Measurements from ENCODE around the gene TRIM63. TPM values are rescaled to one million over a fixed set of nuclear protein-coding genes. Genes with fewer than 3 reads are reported as not detected.

Gene TRIM63
- total and polyA plus RNA-seq, 2 donors (not counting 1 experiment from before 2014, with no cell fraction given) = not detected

DNA sequence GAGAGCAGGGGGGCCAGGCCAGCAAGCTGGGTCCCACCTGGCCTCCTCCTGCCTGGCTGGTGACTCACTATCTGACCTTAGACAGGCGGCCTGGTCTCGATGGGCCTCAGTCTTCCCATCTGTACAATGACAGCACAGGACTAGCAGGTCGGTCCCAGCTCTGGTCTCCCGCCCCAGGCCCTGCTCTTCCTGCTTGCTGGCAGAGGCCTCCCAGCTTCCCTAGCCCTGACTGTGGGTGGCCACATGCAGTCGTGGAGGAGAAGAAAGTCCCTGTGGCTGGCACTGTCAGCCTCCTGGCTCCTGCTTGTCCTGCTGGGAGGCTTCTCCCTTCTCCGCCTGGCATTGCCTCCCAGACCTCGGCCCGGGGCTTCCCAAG lies 45.0 kb downstream of the TRIM63 start:
- Histone ChIP-seq H2AFZ (ENCODE audit: low read length) (no peak overlapping the region), H3K36me3 (ENCODE audit: control insufficient read depth, insufficient read depth, low read length) (no peaks in the 10 kb centered on the region), H3K79me2 (ENCODE audit: control insufficient read depth, insufficient read depth, low read length) (no peaks in the 10 kb centered on the region), H3K4me2 (ENCODE audit: extremely low read depth, insufficient read depth, low read length) (no peak overlapping the region), H4K20me1 (ENCODE audit: control insufficient read depth, extremely low read depth, insufficient read depth, low read length) (no peaks in the 10 kb centered on the region), H3K27ac (ENCODE audit: insufficient read depth, low read length) (no peak overlapping the region), H3K9ac (ENCODE audit: insufficient read depth, low read length) (no peak overlapping the region), H3K27me3 (ENCODE audit: control insufficient read depth, insufficient read depth, low read length) (no peaks in the 10 kb centered on the region), H3K4me3 (replicated peaks in 1 of 4; ENCODE audit: control extremely low read depth in 1 of 4, insufficient read depth in 1 of 4, low read depth in 3 of 4, low read length in 4 of 4) (no peak overlapping the region), H3K9me3 (ENCODE audit: control insufficient read depth, insufficient read depth, low read depth, low read length) (no peaks in the 10 kb centered on the region), H3K4me1 (ENCODE audit: control insufficient read depth, extremely low read depth, insufficient read depth, low read length) (peaks cover 12% of the 10 kb centered on the region)
- TF ChIP-seq, protein P1, sequence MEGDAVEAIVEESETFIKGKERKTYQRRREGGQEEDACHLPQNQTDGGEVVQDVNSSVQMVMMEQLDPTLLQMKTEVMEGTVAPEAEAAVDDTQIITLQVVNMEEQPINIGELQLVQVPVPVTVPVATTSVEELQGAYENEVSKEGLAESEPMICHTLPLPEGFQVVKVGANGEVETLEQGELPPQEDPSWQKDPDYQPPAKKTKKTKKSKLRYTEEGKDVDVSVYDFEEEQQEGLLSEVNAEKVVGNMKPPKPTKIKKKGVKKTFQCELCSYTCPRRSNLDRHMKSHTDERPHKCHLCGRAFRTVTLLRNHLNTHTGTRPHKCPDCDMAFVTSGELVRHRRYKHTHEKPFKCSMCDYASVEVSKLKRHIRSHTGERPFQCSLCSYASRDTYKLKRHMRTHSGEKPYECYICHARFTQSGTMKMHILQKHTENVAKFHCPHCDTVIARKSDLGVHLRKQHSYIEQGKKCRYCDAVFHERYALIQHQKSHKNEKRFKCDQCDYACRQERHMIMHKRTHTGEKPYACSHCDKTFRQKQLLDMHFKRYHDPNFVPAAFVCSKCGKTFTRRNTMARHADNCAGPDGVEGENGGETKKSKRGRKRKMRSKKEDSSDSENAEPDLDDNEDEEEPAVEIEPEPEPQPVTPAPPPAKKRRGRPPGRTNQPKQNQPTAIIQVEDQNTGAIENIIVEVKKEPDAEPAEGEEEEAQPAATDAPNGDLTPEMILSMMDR (conservative IDR thresholded peaks at IDR 0.05 in 1 of 2, IDR thresholded peaks at IDR 0.05 in 1 of 2; ENCODE audit: low read depth in 1 of 2, low read length in 2 of 2) = no peak
- TF ChIP-seq EZH2 (IDR thresholded peaks at IDR 0.05; ENCODE audit: low read length, missing control alignments) = no peak
- DNase-seq (ENCODE audit: low read depth in 2 of 2) = no peak

DNA sequence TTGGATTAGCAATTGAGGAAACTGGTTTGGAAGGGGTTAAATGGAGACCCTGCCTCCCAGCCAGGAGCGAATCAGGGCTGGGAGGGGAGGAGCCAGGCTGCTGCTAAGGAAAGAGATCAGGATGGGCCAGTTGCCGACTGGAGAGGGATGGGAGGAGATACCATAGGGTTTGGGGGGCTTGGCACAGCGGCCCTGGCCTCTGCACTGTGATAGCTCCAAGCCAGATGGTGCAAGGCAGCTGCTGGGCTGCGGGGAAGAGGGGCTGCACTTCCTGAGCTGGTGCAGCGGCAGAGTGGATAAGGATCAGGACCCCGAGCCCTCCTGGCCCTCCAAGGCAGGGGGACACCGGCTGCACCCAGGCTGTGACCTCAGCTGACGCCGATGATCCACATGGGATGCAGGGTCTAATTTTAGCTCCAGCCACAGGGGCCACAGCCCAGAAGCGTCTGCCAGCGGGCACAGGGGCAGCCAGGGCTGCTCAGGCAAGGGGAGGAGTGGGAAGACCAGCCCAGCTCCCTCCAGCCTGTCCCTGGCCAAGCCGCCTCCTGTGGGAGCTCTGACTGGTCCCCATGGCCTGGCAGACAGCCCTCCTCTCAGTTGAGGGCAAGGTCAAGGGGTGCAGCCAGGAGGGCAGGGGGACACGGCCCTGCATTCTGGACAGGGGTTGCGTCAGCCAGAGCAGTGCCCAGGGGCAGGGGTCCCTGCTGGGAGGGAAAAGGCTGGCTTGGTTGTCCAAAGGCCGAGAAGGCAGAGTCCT lies 45.6 kb downstream of the TRIM63 start, which contains the start of gene EXTL1:
Gene EXTL1, plus strand, starts transcription at position 129 of the 757 bp plus-strand sequence. CDS start 872 bp downstream, outside the sequence.
- peak; percentile 36 to 76 for DNase-seq (ENCODE audit: low read depth in 2 of 2)
- H3K27ac ChIP-seq (ENCODE audit: insufficient read depth, low read length) = no peak within 1 kb of the TSS

DNA sequence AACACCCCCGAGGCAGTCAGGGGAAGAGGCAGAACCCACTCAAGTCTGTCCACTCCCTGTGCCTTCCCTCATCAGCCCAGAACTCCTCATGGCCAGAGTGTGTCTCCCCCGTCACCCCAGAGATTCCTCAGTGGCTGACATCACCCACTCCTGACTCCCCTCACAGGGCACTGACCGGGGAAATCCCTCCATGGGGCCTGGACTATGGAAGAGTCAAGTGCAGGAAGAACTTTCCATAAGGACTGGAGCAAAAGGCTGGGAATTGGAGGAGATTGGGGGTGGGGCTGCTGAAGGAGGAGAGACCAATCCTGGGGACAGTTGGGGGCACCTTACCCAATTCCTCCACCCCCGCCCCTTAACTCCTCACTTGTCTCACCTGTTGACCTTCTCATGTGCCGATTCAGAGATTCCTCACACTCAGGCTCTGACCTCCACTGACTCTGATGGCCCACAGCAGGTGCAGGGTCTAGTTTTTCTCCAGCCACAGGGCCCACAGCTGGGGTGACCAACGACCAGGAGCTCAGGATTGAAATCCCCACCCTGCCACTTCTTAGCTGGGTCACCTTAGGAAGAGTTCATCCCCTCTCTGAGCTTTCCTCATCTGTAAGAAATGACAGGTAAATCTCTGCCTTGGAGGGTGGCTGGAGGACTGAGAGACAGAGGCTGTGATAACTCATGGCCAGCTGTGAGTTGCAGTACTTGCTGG lies 46.3 kb downstream of the TRIM63 start:
- Histone ChIP-seq H3K27ac (ENCODE audit: insufficient read depth, low read length) (no peak overlapping the region), H3K4me2 (ENCODE audit: extremely low read depth, insufficient read depth, low read length) (no peak overlapping the region), H3K27me3 (ENCODE audit: control insufficient read depth, insufficient read depth, low read length) (no peaks in the 10 kb centered on the region), H2AFZ (ENCODE audit: low read length) (no peak overlapping the region), H4K20me1 (ENCODE audit: control insufficient read depth, extremely low read depth, insufficient read depth, low read length) (no peaks in the 10 kb centered on the region), H3K79me2 (ENCODE audit: control insufficient read depth, insufficient read depth, low read length) (no peaks in the 10 kb centered on the region), H3K36me3 (ENCODE audit: control insufficient read depth, insufficient read depth, low read length) (no peaks in the 10 kb centered on the region), H3K4me3 (replicated peaks in 1 of 4; ENCODE audit: control extremely low read depth in 1 of 4, insufficient read depth in 1 of 4, low read depth in 3 of 4, low read length in 4 of 4) (peak overlapping the region in 1 of 4 experiments; percentile 47), H3K4me1 (ENCODE audit: control insufficient read depth, extremely low read depth, insufficient read depth, low read length) (peaks cover 12% of the 10 kb centered on the region), H3K9ac (ENCODE audit: insufficient read depth, low read length) (no peak overlapping the region), H3K9me3 (ENCODE audit: control insufficient read depth, insufficient read depth, low read depth, low read length) (no peaks in the 10 kb centered on the region)
- DNase-seq (ENCODE audit: low read depth in 2 of 2) = peak in 1 of 2 donors; percentile 52
- TF ChIP-seq, protein P1 (conservative IDR thresholded peaks at IDR 0.05 in 1 of 2, IDR thresholded peaks at IDR 0.05 in 1 of 2; ENCODE audit: low read depth in 1 of 2, low read length in 2 of 2) = no peak
- no peak for TF ChIP-seq EZH2 (IDR thresholded peaks at IDR 0.05; ENCODE audit: low read length, missing control alignments)

More for the DNA sequence above, 45.6 kb downstream of the TRIM63 start, which contains the start of gene EXTL1:
- peak within 1 kb of the TSS in 2 of 4 experiments; percentile 47 to 50 for H3K4me3 ChIP-seq (replicated peaks in 1 of 4; ENCODE audit: control extremely low read depth in 1 of 4, insufficient read depth in 1 of 4, low read depth in 3 of 4, low read length in 4 of 4)
- no peaks in the 10 kb centered on the region for H3K9me3 ChIP-seq (ENCODE audit: control insufficient read depth, insufficient read depth, low read depth, low read length)
- H4K20me1 ChIP-seq (ENCODE audit: control insufficient read depth, extremely low read depth, insufficient read depth, low read length) = no peaks in the 10 kb centered on the region
- no peaks in the 10 kb centered on the region for H3K27me3 ChIP-seq (ENCODE audit: control insufficient read depth, insufficient read depth, low read length)
- H3K9ac ChIP-seq (ENCODE audit: insufficient read depth, low read length) = no peak within 1 kb of the TSS
- peak within 1 kb of the TSS; percentile 4 for H3K4me2 ChIP-seq (ENCODE audit: extremely low read depth, insufficient read depth, low read length)
- H2AFZ ChIP-seq (ENCODE audit: low read length) = peak within 1 kb of the TSS; percentile 12
- TF ChIP-seq, protein P1 (conservative IDR thresholded peaks at IDR 0.05 in 1 of 2, IDR thresholded peaks at IDR 0.05 in 1 of 2; ENCODE audit: low read depth in 1 of 2, low read length in 2 of 2) = no peak
- TF ChIP-seq EZH2 (IDR thresholded peaks at IDR 0.05; ENCODE audit: low read length, missing control alignments) = no peak
- H3K4me1 ChIP-seq (ENCODE audit: control insufficient read depth, extremely low read depth, insufficient read depth, low read length) = peaks cover 12% of the 10 kb centered on the region
- H3K79me2 ChIP-seq (ENCODE audit: control insufficient read depth, insufficient read depth, low read length) = no peaks in the 10 kb centered on the region
- H3K36me3 ChIP-seq (ENCODE audit: control insufficient read depth, insufficient read depth, low read length) = no peaks in the 10 kb centered on the region
